Neural crest cell (in vitro differentiated cells): ENCODE measurements around the gene RUNDC1. TPM values are rescaled to one million over a fixed set of nuclear protein-coding genes. Genes with fewer than 3 reads are reported as not detected.
A peak's percentile ranks its signal among the peaks of the same experiment; 100 is the strongest.

Source experiments
- DNase-seq: peaks from one replicate; pipeline ENCODE4 v3.0.0; 2021; ENCODE audit warnings: low read depth, mixed read lengths, low spot score
- H3K27ac Mint-ChIP-seq: one replicate; pipeline ENCODE4 v1.8.0; 2021; ENCODE audit warnings: mild to moderate bottlenecking, mixed read lengths; ENCODE audit not compliant: unreplicated experiment
- H3K27me3 Mint-ChIP-seq: 2 replicates; pipeline ENCODE4 v1.8.0; 2021; ENCODE audit warnings: low read depth, mild to moderate bottlenecking, mixed read lengths
- H3K36me3 Mint-ChIP-seq: 2 replicates; pipeline ENCODE4 v1.8.0; 2021; ENCODE audit warnings: low read depth, mild to moderate bottlenecking, mixed read lengths
- H3K4me1 Mint-ChIP-seq: 2 replicates; pipeline ENCODE4 v1.8.0; 2021; ENCODE audit warnings: mixed read lengths
- H3K4me3 Mint-ChIP-seq: one replicate; pipeline ENCODE4 v1.8.0; 2021; ENCODE audit warnings: mild to moderate bottlenecking, mixed read lengths
- H3K9me3 Mint-ChIP-seq: 2 replicates; pipeline ENCODE4 v1.8.0; 2021; ENCODE audit warnings: mixed read lengths
- CTCF ChIP-seq: fragments of 200-600 bp; sonication (generic); conservative IDR thresholded peaks from 2 replicates; pipeline ENCODE4 v1.5.0; 2021; ENCODE audit warnings: antibody characterized with exemption, mild to moderate bottlenecking
- total RNA-seq: library from RNA; stranded (reverse); gene quantifications from 2 replicates; pipeline ENCODE4 v1.2.1, GENCODE V29; 2021

Gene RUNDC1
- total RNA-seq, 1 donor from 2014 or later: 16.5 TPM

DNA sequence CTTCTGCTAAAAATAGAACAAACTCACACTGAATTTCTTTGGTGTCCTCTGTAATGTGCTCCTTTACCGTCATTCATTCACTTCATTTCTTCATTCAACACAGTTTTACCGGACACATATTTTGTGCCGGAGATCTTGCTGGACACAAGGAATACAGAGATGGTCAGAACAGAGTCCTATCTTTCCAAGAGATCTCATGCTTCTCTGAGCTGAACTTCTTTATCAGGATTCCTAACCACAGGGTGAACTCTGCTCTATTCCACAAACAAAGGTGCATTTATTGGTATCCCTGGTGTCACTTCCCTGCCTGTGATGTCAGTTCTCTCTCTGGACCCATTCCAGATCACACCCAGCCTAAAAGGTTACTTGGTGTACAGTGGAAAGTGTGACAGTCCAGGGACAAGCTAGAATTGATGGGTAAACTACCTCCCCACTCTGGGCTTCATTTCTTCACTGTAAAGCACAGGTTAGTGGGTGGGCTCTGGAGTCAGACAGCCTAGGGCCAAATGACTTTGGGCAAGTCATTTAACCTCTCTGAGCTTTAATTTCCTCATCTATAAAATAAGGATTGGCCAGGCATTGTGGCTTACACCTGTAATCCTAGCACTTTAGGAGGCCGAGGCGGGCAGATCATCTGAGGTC, 30.4 kb downstream of the RUNDC1 start:
- Mint-ChIP-seq H3K9me3 (no peaks in the 10 kb centered on the region), H3K27ac (peak overlapping the region; percentile 31), H3K4me3 (no peak overlapping the region), H3K4me1 (peaks cover 23% of the 10 kb centered on the region), H3K36me3 (no peaks in the 10 kb centered on the region), H3K27me3 (no peaks in the 10 kb centered on the region)
- DNase-seq: no peak
- no peak for TF ChIP-seq CTCF

GRCh38 chr17:43011728-43012472, 31.5 kb downstream of the RUNDC1 start:
- H3K4me1 Mint-ChIP-seq: peaks cover 21% of the 10 kb centered on the region
- no peaks in the 10 kb centered on the region for H3K36me3 Mint-ChIP-seq
- H3K4me3 Mint-ChIP-seq: no peak overlapping the region
- no peak overlapping the region for H3K27ac Mint-ChIP-seq
- TF ChIP-seq CTCF: no peak
- no peaks in the 10 kb centered on the region for H3K9me3 Mint-ChIP-seq
- H3K27me3 Mint-ChIP-seq: no peaks in the 10 kb centered on the region
- DNase-seq: no peak

GRCh38 chr17:43013296-43013695, 32.9 kb downstream of the RUNDC1 start:
- peak overlapping the region; percentile 27 for H3K4me3 Mint-ChIP-seq
- no peak for TF ChIP-seq CTCF
- no peak for DNase-seq
- H3K9me3 Mint-ChIP-seq: no peaks in the 10 kb centered on the region
- peaks cover 2% of the 10 kb centered on the region for H3K36me3 Mint-ChIP-seq
- no peaks in the 10 kb centered on the region for H3K27me3 Mint-ChIP-seq
- peaks cover 29% of the 10 kb centered on the region for H3K4me1 Mint-ChIP-seq
- H3K27ac Mint-ChIP-seq: no peak overlapping the region

DNA sequence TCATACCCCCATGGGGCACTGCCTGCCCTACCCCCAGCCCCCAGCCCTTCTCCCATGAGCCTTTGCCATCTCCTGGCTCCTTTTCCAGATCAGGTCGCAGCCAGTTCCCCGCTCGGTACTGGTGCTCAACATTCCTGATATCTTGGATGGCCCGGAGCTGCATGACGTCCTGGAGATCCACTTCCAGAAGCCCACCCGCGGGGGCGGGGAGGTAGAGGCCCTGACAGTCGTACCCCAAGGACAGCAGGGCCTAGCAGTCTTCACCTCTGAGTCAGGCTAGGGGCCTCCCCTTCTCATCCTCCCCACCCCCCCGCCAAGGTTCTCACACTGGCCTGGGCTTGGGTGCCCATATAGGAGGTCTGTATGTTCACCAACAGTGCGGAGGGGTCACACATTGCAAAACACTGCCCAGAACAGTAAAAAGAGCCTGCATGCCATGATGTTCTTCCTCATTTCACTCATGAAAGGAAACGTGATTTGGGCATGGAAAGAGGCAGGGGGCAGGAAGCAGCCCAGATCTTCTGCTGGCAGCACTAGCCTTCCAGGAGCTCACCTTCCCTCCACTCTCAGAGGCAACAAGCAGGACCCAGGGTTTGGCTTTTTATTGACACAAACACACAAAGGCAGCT, 33.8 kb downstream of the RUNDC1 start:
- no peak for DNase-seq
- H3K4me3 Mint-ChIP-seq: no peak overlapping the region
- no peaks in the 10 kb centered on the region for H3K27me3 Mint-ChIP-seq
- H3K9me3 Mint-ChIP-seq: no peaks in the 10 kb centered on the region
- TF ChIP-seq CTCF: no peak
- no peak overlapping the region for H3K27ac Mint-ChIP-seq
- H3K36me3 Mint-ChIP-seq: peaks cover 2% of the 10 kb centered on the region
- peaks cover 37% of the 10 kb centered on the region for H3K4me1 Mint-ChIP-seq

DNA sequence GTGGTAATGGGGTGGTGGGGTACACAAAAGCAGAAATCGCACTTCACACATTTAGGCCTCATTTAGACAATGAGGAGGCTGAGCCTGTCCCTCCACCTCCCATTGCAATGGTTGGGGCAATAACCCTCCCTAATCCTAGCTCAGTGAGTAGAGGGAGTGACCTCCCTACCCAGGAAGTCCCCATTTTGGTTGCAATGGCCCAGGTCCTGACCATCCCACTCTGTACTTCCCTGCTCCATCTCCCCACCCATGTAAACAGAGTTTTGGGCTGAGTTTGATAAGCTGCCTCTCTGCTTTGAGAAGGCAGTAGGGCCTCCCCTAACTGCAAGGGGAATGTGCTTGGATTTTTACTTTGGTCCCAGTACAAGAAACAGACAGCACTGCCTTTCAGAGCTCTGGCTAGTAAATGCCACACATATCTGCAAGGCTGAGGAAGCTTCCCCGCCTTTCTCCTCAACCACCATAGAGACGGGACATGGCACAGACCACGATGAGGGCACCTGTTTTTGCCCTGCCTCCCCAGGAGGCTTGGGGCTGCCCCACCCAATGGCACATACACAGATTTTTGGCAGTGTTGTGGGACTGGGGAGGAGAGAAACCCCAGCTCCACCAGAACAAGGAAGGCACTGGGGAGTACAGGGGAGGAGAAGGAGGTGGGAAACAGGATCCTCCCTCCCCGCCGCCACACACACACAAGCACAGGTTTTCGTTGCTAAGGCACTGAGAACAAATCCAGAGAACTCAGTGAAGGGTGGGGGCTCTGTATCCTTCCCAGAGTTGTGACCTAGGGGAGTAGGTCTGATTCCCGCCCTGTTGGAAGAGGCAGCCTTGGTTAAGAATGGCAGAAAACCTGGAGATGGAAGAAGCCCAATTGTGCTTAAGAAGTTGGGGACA, 34.5 kb downstream of the RUNDC1 start:
- H3K27me3 Mint-ChIP-seq: no peaks in the 10 kb centered on the region
- peak overlapping the region; percentile 47 for H3K4me3 Mint-ChIP-seq
- peaks cover 45% of the 10 kb centered on the region for H3K4me1 Mint-ChIP-seq
- no peak for TF ChIP-seq CTCF
- H3K27ac Mint-ChIP-seq: peak overlapping the region; percentile 94
- peaks cover 2% of the 10 kb centered on the region for H3K36me3 Mint-ChIP-seq
- H3K9me3 Mint-ChIP-seq: no peaks in the 10 kb centered on the region
- DNase-seq: no peak
